Pancreas (tissue), 10 donors: Measurements from ENCODE around the gene ABCB11. TPM values are rescaled to one million over a fixed set of nuclear protein-coding genes. Genes with fewer than 3 reads are reported as not detected.

Experiments used
- ATAC-seq, 4 donors: fragments of 200-7000 bp; cut with Tn5 transposase; one replicate each; pipeline versions ENCODE4 v1.8.0 to v1.9.1; 2020; ENCODE audit warnings: mild to moderate bottlenecking in 4 of 4, moderate library complexity in 4 of 4
- DNase-seq, 6 donors: peaks; one replicate each; pipeline ENCODE4 v3.0.0-alpha.2; 2020
- FAIRE-seq: peaks from 2 replicates; lab custom pipeline; 2012; peaks lifted over from hg19 to GRCh38; lab: Jason Lieb, UNC
- H3K27ac ChIP-seq, 4 donors: fragments of 200-600 bp; sonication (generic); 1 replicate in 3 of 4; 2 replicates in 1 of 4; pipeline versions ENCODE4 v1.5.0 to v1.8.0; 2020
- H3K27me3 ChIP-seq, 4 donors: fragments of 200-600 bp; one replicate each; pipeline ENCODE4 v1.8.0; 2021
- H3K36me3 ChIP-seq, 3 donors: fragments of 200-600 bp; sonication (generic) in 1 of 3; one replicate each; pipeline versions ENCODE4 v1.5.0 to v1.8.0; 2020 to 2021
- H3K4me1 ChIP-seq, 3 donors: fragments of 200-600 bp; one replicate each; pipeline ENCODE4 v1.8.0; 2021
- H3K4me3 ChIP-seq, 4 donors: fragments of 200-600 bp; sonication (generic) in 2 of 4; one replicate each; pipeline versions ENCODE4 v1.5.0 to v1.8.0; 2020 to 2021
- H3K9me3 ChIP-seq, 4 donors: fragments of 200-600 bp; one replicate each; pipeline ENCODE4 v1.8.0; 2021
- WGBS, 2 donors: extraction: QIAGEN DNeasy Blood & Tissue Kit; methylation state at CpG; one replicate each; pipeline ENCODE4 v1.1.7; 2013; 5-methylcytosine and 5-hydroxymethylcytosine counted together
- intact Hi-C, 3 donors: fragments of 100-400 bp; cut with DNase I; formaldehyde crosslinking; loops; one replicate each; pipeline versions ENCODE4 v1.11.1 to v1.14.2; 2022
- polyA plus RNA-seq, 2 donors: library from polyadenylated mRNA; stranded (reverse); fragments of 200-250 nt; gene quantifications; one replicate each; pipeline ENCODE4 v1.2.3, GENCODE V29; 2013
- total RNA-seq, 6 donors: library from RNA; stranded (reverse); fragmentation: NEBNext Ultra II Directional in 4 of 6; extraction: Animal tissue kit (Norgen Biotek cat#: 25700) in 4 of 6; gene quantifications; one replicate each; pipeline versions ENCODE4 v1.2.1 to v1.2.4, GENCODE V29; 2021 to 2023
- TF ChIP-seq, protein P1 (sequence below), 4 donors: fragments of 200-600 bp; sonication (generic) in 3 of 4; IDR thresholded peaks; one replicate each; pipeline versions ENCODE4 v1.5.0 to v1.8.0; 2021; ENCODE audit warnings: antibody characterized with exemption in 4 of 4
- donor health status: healthy with polysubstance abuse.
- donor health status: DM: no; HTN: no; CAD: no; lungs with moderate emphysema.
- donor health status: DM: no; HTN: no; CAD: no.
- donor health status: control.
- donor health status: control.
- donor health status: Bipolar disorder and iron deficiency.
- donor health status: DM: yes; HTN: yes; CAD: no.
- donor health status: DM: no; HTN: no; CAD: no.
- donor health status: DM: no; HTN: no; CAD: no.
- donor health status: DM: yes; HTN: yes; CAD: no.

ABCB11 gene
- total and polyA plus RNA-seq, 8 donors: 0.02 to 0.12 (median 0.04) TPM; not detected in 2

DNA sequence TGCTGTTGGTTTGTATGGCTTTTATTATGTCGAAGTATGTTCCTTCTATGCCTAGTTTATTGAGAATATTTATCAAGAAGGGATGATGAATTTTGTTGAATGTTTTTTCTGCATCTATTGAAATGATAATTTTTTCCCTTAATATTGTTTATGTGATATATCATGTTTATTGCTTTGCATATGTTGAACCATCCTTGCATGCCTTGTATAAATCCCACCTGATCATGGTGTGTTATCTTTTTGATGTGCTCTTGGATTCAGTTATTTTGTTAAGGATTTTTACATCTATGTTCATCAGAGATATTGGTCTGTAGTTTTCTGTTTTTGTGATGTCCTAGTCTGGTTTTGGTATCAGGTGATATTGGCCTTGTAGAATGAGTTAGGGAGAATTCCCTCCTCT, 79.3 kb downstream of the ABCB11 start:
- intact Hi-C loops: no loop called here
- WGBS, 2 donors: 82 to 91% methylated on average over 1 of the region's 1 CpG

DNA sequence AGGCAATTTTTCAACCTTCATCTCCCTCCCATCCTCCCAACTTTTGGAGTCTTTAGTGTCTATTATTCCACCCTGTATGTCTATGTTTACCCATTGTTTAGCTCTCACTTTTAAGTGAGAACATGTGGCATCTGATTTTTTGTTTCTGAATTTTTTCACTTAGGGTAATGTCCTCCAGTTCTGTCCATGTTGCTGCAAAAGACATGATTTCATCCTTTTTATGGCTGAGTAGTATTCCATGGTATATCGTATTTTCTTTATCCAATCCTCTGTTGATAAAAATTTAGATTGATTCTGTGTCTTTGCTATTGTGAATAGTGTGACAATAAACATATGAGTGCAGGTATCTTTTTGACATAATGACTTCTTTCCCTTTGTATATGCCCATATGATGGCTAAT, 81.8 kb downstream of the ABCB11 start:
- WGBS, 2 donors: 84 to 92% methylated on average over 1 of the region's 1 CpG
- H3K9me3 ChIP-seq: no peaks in the 10 kb centered on the region
- no peaks in the 10 kb centered on the region for H3K27me3 ChIP-seq
- no peaks in the 10 kb centered on the region for H3K36me3 ChIP-seq
- no peaks in the 10 kb centered on the region for H3K4me1 ChIP-seq
- intact Hi-C loops: no loop called here
- H3K27ac ChIP-seq: no peak overlapping the region
- FAIRE-seq (no peak), ATAC-seq (no peak), DNase-seq (no peak)
- no peak overlapping the region for H3K4me3 ChIP-seq
- TF ChIP-seq, protein P1, sequence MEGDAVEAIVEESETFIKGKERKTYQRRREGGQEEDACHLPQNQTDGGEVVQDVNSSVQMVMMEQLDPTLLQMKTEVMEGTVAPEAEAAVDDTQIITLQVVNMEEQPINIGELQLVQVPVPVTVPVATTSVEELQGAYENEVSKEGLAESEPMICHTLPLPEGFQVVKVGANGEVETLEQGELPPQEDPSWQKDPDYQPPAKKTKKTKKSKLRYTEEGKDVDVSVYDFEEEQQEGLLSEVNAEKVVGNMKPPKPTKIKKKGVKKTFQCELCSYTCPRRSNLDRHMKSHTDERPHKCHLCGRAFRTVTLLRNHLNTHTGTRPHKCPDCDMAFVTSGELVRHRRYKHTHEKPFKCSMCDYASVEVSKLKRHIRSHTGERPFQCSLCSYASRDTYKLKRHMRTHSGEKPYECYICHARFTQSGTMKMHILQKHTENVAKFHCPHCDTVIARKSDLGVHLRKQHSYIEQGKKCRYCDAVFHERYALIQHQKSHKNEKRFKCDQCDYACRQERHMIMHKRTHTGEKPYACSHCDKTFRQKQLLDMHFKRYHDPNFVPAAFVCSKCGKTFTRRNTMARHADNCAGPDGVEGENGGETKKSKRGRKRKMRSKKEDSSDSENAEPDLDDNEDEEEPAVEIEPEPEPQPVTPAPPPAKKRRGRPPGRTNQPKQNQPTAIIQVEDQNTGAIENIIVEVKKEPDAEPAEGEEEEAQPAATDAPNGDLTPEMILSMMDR (IDR thresholded peaks at IDR 0.05): no peak

More for the DNA sequence above, 79.3 kb downstream of the ABCB11 start:
- Histone ChIP-seq H3K4me1 (no peaks in the 10 kb centered on the region), H3K27ac (no peak overlapping the region), H3K9me3 (no peaks in the 10 kb centered on the region), H3K4me3 (no peak overlapping the region), H3K27me3 (no peaks in the 10 kb centered on the region), H3K36me3 (no peaks in the 10 kb centered on the region)
- TF ChIP-seq, protein P1 (IDR thresholded peaks at IDR 0.05): no peak
- no peak for DNase-seq
- no peak for FAIRE-seq
- ATAC-seq: no peak

DNA sequence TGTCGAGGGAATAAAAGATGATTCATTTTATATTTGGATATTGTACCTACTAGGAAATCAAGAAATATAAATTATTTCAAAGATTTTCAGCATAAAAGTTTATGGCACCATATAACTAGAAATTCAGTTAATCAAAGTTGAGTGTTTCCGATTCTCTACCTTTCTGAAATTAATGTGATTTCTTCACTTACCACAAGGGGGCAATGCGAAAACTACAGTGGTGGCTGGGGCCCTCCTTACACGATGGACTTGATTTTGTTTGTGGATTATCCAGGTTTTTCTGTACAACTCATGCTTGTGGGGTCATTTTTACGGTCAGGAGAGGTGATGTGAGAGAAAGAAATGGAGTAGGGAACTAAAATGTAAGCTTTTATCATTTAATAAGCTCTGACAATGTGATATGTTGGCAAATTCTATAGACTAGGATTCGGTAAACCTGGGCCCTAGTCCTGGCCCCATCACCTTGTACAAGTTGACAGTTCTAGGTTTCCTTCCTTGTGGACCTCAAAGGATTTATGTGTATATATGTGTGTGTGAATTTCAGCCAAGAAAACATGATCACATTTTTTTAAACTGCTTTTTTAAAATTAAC, 82.4 kb downstream of the ABCB11 start:
- WGBS, 2 donors: 54 to 55% methylated on average over 6 of the region's 6 CpGs
- intact Hi-C loops: no loop called here
- H3K27me3 ChIP-seq: no peaks in the 10 kb centered on the region
- H3K9me3 ChIP-seq: no peaks in the 10 kb centered on the region
- no peak overlapping the region for H3K27ac ChIP-seq
- FAIRE-seq: no peak
- no peak for DNase-seq
- no peak for ATAC-seq
- H3K4me1 ChIP-seq: no peaks in the 10 kb centered on the region
- no peak overlapping the region for H3K4me3 ChIP-seq
- no peaks in the 10 kb centered on the region for H3K36me3 ChIP-seq
- TF ChIP-seq, protein P1 (IDR thresholded peaks at IDR 0.05): peak in 3 of 4 donors; percentile 13 to 17 (median 14)

DNA sequence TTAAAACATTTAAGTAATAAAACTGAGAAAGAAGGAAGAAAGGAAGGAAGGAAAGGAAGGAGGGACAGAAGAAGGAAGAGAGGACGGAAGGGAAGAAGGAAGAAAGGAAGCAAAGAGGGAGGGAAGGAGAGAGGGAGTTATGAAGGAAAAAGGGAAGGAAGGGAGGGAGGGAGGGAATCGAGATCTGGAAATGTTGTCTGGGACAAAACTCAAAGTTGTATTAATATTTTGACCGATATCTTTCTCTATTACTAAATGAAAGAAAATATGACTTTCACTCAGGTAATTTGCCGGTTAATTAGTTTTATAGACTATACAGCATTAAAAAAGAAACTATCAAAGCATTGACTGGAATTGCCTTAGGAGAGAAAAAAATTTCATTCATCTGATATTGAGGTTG, 85.6 kb downstream of the ABCB11 start:
- 36 to 64% methylated on average over 4 of the region's 4 CpGs for WGBS, 2 donors
- H3K27me3 ChIP-seq: no peaks in the 10 kb centered on the region
- DNase-seq (no peak), FAIRE-seq (no peak), ATAC-seq (no peak)
- no peak overlapping the region for H3K27ac ChIP-seq
- no peaks in the 10 kb centered on the region for H3K9me3 ChIP-seq
- TF ChIP-seq, protein P1 (IDR thresholded peaks at IDR 0.05): no peak
- H3K4me3 ChIP-seq: no peak overlapping the region
- intact Hi-C loops: no loop called here
- H3K36me3 ChIP-seq: no peaks in the 10 kb centered on the region
- H3K4me1 ChIP-seq: no peaks in the 10 kb centered on the region

DNA sequence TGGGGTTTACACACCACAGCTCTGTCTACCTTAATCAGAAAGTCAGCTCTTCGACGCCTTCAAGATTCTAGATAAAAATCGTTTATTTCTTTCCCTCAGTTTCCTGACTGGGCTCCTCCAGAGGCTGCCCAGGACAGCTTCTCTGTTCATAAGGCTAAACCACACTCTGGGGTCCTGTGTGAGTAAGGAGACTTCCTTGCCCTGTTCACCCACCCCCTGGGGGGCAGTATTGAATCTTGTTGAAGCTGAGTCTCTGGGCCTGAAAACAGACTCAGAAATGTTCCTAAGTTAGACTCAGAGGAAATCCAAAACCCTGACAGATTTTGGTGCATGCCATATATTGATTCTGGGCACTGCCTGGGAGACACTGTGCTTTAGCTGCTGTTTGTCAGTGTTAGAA, 87.1 kb downstream of the ABCB11 start:
- no peak for FAIRE-seq
- no peak for DNase-seq
- H3K36me3 ChIP-seq: no peaks in the 10 kb centered on the region
- no peak overlapping the region for H3K4me3 ChIP-seq
- ATAC-seq: no peak
- H3K27ac ChIP-seq: no peak overlapping the region
- TF ChIP-seq, protein P1 (IDR thresholded peaks at IDR 0.05): no peak
- no peaks in the 10 kb centered on the region for H3K4me1 ChIP-seq
- WGBS, 2 donors: 81 to 84% methylated on average over 3 of the region's 3 CpGs
- no peaks in the 10 kb centered on the region for H3K9me3 ChIP-seq
- H3K27me3 ChIP-seq: no peaks in the 10 kb centered on the region
- intact Hi-C loops: no loop called here
